GM18519 (cell line): ENCODE data around the gene ABLIM2.
"Not testable (repeated sequence)": the region's sequence is repeated elsewhere in the genome, so short reads cannot be mapped to it uniquely, and the experiment has no call there.

Source experiments
- ATAC-seq: cut with Tn5 transposase; IDR thresholded peaks from one replicate; pipeline ENCODE4 v1.9.1; 2021; ENCODE audit warnings: mild to moderate bottlenecking, moderate library complexity; ENCODE audit not compliant: unreplicated experiment, low FRiP score

ABLIM2 gene

GRCh38 chr4:7955393-7955792 is 203.2 kb downstream of the ABLIM2 start:
- ATAC-seq: no peak

DNA sequence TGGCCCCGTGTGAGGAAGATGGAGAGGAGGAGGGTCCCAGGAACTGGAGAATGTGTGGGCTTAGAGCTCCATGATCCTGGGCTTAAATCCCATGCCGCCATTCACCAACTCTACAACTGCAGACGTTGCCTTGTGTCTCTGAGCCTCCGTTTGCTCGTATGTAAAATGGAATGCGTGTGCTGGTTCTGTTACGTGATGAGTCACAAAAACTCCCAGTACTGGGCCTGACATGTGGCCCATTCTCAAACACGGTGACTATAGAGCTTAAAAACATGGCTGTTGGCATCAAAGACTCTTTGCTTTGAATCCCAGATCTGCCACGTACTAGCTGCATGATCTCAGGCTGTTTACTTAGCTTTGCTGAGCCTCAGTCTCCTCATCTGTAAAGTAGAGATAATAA is 206.0 kb downstream of the ABLIM2 start:
- ATAC-seq: no peak

- ATAC-seq: no peak
These were observed 208.1 kb downstream of the ABLIM2 start for GRCh38 chr4:7950301-7951092.

DNA sequence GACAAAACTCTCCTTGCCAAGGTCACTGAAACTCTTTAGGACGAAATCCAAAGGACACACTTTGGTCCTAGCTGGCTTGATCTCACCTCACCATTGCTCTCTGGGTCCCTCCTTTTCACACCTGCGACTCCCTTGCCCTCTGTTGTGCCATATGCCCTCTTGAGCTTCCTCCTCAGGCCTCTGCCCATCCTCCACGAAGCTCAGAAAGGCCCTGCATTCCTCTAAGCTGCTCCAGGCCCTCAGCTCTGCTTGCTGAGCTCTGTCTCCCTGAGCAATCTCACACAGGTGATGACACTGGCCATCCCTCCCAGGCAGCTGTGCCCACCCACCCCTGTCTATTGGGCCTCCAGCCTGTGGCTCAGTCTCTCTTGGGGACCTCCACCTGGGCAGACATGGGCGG is 208.9 kb downstream of the ABLIM2 start:
- ATAC-seq: no peak

- ATAC-seq: no peak
These were observed 210.7 kb downstream of the ABLIM2 start for GRCh38 chr4:7947927-7948326.

DNA sequence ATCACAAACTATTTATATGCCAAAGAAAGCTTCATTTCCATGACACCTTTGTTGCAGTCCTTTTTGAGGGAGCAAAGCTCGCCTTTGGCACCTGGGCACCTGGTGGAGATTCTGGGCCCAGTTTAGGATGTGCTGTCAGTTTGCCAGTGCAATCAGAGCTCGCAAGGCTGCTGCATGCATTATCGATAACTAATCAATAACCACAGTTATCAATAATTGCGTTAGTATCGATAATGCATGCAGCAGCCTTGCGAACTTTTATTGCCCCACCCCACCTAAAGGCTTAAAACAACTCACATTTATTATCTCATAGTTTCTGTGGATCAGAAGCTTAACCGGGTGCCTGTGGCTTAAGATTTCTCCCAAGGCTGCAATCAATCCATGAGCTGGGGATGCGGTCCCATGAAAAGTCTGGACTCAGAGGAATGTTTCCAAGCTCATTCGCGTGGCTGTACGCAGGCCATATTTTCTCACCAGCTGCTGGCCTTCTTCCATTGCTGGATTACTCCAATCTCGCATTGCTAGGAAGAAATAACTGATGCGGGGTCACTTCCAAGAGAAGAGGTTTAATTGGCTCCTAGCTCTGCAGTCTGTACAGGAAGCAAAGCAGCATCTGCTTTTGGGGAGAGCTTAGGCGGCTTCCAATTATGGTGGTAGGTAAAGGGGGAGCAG is 212.8 kb downstream of the ABLIM2 start:
- ATAC-seq: no peak

DNA sequence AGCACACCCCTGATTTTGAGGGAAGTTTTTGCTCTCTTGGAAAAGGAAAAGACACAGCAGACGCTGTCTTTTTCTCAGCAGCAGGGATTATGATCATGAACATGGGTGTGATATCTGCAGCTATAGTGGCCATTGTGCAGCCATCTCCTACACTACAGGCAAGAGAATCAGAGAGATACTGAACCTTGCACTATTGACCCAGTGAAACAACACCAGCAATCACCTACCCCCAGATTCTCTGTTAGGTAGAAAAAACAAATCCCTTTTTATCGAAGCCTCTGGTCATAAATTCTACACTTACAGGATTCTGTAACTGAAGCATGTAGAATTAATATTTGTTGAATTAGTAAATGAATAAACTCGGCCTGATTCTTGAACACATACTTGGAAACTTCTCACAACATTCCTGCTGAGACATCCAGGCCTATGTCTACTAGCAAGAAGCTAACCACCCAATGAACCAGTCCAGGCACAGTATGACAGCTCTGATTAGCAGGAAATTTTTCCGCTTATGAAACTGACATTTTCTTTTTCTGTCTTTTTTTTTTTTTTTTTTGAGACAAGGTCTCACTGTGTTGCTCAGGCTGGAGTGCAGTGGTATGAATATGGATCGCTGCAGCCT is 213.9 kb downstream of the ABLIM2 start:
- ATAC-seq: no peak

DNA sequence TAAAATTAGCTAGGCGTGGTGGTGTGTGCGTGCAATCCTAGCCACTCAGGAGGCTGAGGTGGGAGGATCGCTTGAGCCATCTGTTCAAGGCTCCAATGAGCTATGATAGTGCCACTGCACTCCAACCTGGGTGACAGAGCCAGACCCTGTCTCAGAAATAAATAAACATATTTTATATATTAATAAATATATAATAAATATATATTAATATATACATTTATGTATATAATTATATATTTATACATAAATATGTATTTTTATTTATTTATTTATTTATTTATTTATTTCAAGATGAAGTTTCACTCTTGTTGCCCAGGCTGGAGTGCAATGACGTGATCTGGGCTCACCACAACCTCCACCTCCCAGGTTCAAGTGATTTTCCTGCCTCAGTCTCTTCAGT is 214.9 kb downstream of the ABLIM2 start:
- not testable (repeated sequence) for ATAC-seq

GRCh38 chr4:7943211-7943610 is 215.4 kb downstream of the ABLIM2 start:
- no peak for ATAC-seq

DNA sequence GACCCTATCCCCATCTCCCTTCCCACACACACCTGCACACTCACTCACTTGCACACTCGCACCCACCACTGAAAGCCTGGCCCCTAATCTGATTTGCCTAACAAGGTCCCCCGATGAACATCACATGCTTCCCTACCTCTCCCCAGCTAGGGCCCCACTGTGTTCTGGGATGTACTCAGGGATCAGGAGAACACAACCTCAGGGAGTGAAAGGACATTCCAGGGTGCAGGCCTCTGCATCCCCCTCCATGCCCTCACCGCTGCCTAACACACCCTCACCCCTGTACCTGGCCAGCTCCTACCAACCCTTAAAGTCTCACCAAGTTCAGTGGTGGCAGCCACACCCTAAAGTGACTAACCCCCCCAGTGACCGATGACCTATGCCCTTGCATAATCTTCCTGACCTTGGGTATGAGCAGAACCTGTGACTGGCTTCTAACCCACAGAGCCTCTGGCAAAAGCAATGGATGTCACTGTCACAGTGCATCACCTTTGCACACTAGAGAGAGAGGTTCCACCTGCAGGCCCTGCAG is 216.6 kb downstream of the ABLIM2 start:
- no peak for ATAC-seq

GRCh38 chr4:7941111-7941964 is 217.3 kb downstream of the ABLIM2 start:
- no peak for ATAC-seq

- ATAC-seq: peak; percentile 78
These were observed 219.1 kb downstream of the ABLIM2 start, which contains the start of gene AFAP1 for GRCh38 chr4:7939377-7940108. TSS of gene AFAP1 (minus strand) at chr4:7939861. CDS start at chr4:7872078, 67,783 bp downstream.

- no peak for ATAC-seq
These were observed 219.8 kb downstream of the ABLIM2 start for GRCh38 chr4:7938609-7939376.

GRCh38 chr4:7938266-7938608 is 220.4 kb downstream of the ABLIM2 start:
- no peak for ATAC-seq

DNA sequence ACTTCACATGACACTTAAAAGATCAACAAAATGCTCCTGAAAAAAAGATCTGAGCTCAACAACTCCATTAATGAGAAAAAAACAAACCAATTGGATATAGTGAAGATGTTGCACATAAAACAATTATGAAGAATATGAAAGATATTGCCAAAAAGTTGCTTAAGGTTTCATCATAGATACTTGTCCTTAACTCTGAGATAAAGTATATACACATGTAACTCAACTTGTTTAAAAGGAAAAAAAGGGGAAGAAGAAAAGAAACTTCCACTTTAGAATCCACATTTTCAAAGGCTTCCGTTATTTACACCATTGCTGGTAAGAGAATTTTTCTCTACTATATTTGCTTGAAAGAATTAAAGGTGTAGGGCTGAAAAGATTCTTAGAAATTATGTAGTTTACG is 221.6 kb downstream of the ABLIM2 start:
- ATAC-seq: no peak

GRCh38 chr4:7933651-7934510 is 224.7 kb downstream of the ABLIM2 start:
- ATAC-seq: no peak

DNA sequence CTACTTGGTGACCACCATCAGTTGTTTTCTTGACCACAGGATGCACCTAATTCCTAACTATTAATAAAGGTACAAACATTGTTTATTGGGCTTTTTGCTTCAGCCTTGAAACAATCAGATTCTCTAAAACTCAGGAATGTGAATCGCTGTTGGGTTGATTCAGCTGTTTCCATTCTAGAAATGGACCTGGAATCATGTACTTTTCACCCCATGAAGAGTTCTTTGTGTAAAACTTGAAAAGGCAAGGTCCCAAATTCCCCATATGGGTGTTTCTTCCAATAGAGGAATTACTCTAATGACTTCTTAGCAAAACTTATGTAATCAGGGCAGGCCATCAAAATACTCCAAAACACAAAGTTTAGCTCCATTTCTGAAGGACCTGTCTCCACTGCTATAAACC is 226.3 kb downstream of the ABLIM2 start:
- ATAC-seq: no peak
